ENCODE data around the gene DLG2.

DNA sequence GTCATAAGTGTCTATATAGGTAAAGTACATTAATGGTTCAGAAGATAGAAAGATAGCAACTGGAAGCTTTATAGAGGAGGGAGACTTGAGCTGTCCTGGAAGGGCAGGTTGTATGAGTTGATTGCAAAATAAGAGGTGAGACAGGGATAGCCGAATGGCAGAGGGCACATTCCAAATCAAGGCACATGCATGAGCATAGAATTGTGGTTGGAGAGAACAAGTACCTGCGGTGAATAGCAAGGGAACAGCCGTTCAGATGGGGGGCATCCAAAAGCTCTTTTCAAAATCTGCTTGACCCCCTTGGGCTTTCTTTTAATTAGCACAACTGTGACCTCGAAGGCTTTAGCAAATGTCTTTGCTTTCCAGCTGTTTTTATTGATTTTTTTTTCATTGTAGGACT is 1868.0 kb downstream of the DLG2 start:
- TF ChIP-seq, protein P1, sequence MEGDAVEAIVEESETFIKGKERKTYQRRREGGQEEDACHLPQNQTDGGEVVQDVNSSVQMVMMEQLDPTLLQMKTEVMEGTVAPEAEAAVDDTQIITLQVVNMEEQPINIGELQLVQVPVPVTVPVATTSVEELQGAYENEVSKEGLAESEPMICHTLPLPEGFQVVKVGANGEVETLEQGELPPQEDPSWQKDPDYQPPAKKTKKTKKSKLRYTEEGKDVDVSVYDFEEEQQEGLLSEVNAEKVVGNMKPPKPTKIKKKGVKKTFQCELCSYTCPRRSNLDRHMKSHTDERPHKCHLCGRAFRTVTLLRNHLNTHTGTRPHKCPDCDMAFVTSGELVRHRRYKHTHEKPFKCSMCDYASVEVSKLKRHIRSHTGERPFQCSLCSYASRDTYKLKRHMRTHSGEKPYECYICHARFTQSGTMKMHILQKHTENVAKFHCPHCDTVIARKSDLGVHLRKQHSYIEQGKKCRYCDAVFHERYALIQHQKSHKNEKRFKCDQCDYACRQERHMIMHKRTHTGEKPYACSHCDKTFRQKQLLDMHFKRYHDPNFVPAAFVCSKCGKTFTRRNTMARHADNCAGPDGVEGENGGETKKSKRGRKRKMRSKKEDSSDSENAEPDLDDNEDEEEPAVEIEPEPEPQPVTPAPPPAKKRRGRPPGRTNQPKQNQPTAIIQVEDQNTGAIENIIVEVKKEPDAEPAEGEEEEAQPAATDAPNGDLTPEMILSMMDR (IDR thresholded peaks at IDR 0.05): no peak
- no peak for TF ChIP-seq ZFX (IDR thresholded peaks at IDR 0.05; ENCODE audit: borderline replicate concordance)

Measured in 22Rv1 (cell line).